Peyer's patch (tissue), 4 donors: Measurements from ENCODE around the gene CNST.

Experiments used
- POLR2A ChIP-seq, 2 donors: fragments of 450-650 bp; IDR thresholded peaks; one replicate each; pipeline ENCODE4 v1.5.1; 2017; ENCODE audit warnings: antibody characterized with exemption in 2 of 2, mild to moderate bottlenecking in 2 of 2, moderate library complexity in 2 of 2
- TF ChIP-seq, protein P1 (sequence below), 6 experiments: fragments of 450-650 bp in 4 of 6; fragments of 200-600 bp in 2 of 6; sonication (generic) in 1 of 6; IDR thresholded peaks; one replicate each; pipeline ENCODE4 v1.5.1; 2017 to 2019; ENCODE audit warnings: antibody characterized with exemption in 6 of 6, mild to moderate bottlenecking in 3 of 6, moderate library complexity in 1 of 6

DNA sequence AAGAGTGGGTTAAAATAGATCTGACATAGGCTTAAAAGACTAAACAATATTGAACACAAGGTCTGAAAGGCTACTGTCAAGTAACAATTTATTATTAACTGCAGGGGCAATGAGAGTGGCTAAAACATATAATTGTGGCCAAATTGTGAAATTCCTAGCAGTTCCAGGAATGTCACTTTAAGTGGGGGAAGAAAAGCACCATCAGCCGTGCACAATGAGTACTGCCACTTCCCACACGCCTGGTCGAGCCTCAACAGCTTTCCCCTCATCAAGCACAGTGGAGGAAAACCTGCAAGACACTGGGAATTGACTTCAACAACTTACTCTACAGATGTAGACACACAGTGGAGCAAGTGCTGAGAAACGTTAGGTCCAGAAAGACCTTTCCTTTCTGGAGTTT is 16.6 kb upstream of the CNST start:
- TF ChIP-seq, protein P1, sequence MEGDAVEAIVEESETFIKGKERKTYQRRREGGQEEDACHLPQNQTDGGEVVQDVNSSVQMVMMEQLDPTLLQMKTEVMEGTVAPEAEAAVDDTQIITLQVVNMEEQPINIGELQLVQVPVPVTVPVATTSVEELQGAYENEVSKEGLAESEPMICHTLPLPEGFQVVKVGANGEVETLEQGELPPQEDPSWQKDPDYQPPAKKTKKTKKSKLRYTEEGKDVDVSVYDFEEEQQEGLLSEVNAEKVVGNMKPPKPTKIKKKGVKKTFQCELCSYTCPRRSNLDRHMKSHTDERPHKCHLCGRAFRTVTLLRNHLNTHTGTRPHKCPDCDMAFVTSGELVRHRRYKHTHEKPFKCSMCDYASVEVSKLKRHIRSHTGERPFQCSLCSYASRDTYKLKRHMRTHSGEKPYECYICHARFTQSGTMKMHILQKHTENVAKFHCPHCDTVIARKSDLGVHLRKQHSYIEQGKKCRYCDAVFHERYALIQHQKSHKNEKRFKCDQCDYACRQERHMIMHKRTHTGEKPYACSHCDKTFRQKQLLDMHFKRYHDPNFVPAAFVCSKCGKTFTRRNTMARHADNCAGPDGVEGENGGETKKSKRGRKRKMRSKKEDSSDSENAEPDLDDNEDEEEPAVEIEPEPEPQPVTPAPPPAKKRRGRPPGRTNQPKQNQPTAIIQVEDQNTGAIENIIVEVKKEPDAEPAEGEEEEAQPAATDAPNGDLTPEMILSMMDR (IDR thresholded peaks at IDR 0.05): no peak
- TF ChIP-seq POLR2A (IDR thresholded peaks at IDR 0.05): no peak
